Chondrocyte (in vitro differentiated cells): ENCODE data around the gene ABCA1. TPM values are rescaled to one million over a fixed set of nuclear protein-coding genes. Genes with fewer than 3 reads are reported as not detected.

Experiments used
- DNase-seq: peaks from one replicate; pipeline ENCODE4 v3.0.0; 2021; ENCODE audit warnings: mixed read lengths, low spot score
- H3K27ac Mint-ChIP-seq: one replicate; pipeline ENCODE4 v1.8.0; 2021; ENCODE audit warnings: mild to moderate bottlenecking, moderate library complexity, mixed read lengths; ENCODE audit not compliant: unreplicated experiment
- H3K27me3 Mint-ChIP-seq: 2 replicates; pipeline ENCODE4 v1.8.0; 2021; ENCODE audit warnings: low read depth, mixed read lengths
- H3K36me3 Mint-ChIP-seq: 2 replicates; pipeline ENCODE4 v1.8.0; 2021; ENCODE audit warnings: low read depth, mixed read lengths
- H3K4me1 Mint-ChIP-seq: 2 replicates; pipeline ENCODE4 v1.8.0; 2021; ENCODE audit warnings: low read depth, mild to moderate bottlenecking, mixed read lengths
- H3K4me3 Mint-ChIP-seq: one replicate; pipeline ENCODE4 v1.8.0; 2021; ENCODE audit warnings: mild to moderate bottlenecking, moderate library complexity, mixed read lengths; ENCODE audit not compliant: unreplicated experiment
- H3K9me3 Mint-ChIP-seq: 2 replicates; pipeline ENCODE4 v1.8.0; 2021; ENCODE audit warnings: low read depth, mixed read lengths
- CTCF ChIP-seq: fragments of 200-600 bp; sonication (generic); IDR thresholded peaks from 2 replicates; pipeline ENCODE4 v1.5.0; 2021; ENCODE audit warnings: antibody characterized with exemption, mild to moderate bottlenecking, moderate library complexity
- total RNA-seq: library from RNA; stranded (reverse); gene quantifications from 3 replicates; pipeline ENCODE4 v1.2.1, GENCODE V29; 2021

Gene ABCA1
- total RNA-seq, 1 donor from 2014 or later, result 22.4 TPM

GRCh38 chr9:104882566-104882965 is 45.4 kb downstream of the ABCA1 start:
- no peak for DNase-seq
- Mint-ChIP-seq H3K9me3 (no peaks in the 10 kb centered on the region), H3K4me1 (peaks cover 48% of the 10 kb centered on the region), H3K27ac (no peak overlapping the region), H3K36me3 (peaks cover 7% of the 10 kb centered on the region), H3K4me3 (no peak overlapping the region), H3K27me3 (no peaks in the 10 kb centered on the region)
- no peak for TF ChIP-seq CTCF

GRCh38 chr9:104882086-104882485 is 45.9 kb downstream of the ABCA1 start:
- H3K4me1 Mint-ChIP-seq, result peaks cover 48% of the 10 kb centered on the region
- no peak for TF ChIP-seq CTCF
- no peak for DNase-seq
- H3K36me3 Mint-ChIP-seq, result peaks cover 7% of the 10 kb centered on the region
- no peaks in the 10 kb centered on the region for H3K9me3 Mint-ChIP-seq
- no peak overlapping the region for H3K4me3 Mint-ChIP-seq
- H3K27ac Mint-ChIP-seq, result no peak overlapping the region
- no peaks in the 10 kb centered on the region for H3K27me3 Mint-ChIP-seq

- Mint-ChIP-seq H3K36me3 (peaks cover 2% of the 10 kb centered on the region), H3K9me3 (no peaks in the 10 kb centered on the region), H3K27me3 (no peaks in the 10 kb centered on the region), H3K4me3 (peak overlapping the region; percentile 20), H3K27ac (peak overlapping the region; percentile 84), H3K4me1 (peaks cover 54% of the 10 kb centered on the region)
- no peak for DNase-seq
- TF ChIP-seq CTCF, result no peak
Measured at GRCh38 chr9:104879555-104880309, 48.2 kb downstream of the ABCA1 start.

GRCh38 chr9:104876587-104876986 is 51.4 kb downstream of the ABCA1 start:
- Mint-ChIP-seq H3K9me3 (no peaks in the 10 kb centered on the region), H3K27ac (peak overlapping the region; percentile 54), H3K4me3 (no peak overlapping the region), H3K36me3 (no peaks in the 10 kb centered on the region), H3K4me1 (peaks cover 59% of the 10 kb centered on the region), H3K27me3 (no peaks in the 10 kb centered on the region)
- no peak for TF ChIP-seq CTCF
- DNase-seq, result no peak

- H3K27me3 Mint-ChIP-seq, result no peaks in the 10 kb centered on the region
- no peak for DNase-seq
- H3K4me3 Mint-ChIP-seq, result no peak overlapping the region
- H3K36me3 Mint-ChIP-seq, result no peaks in the 10 kb centered on the region
- peaks cover 62% of the 10 kb centered on the region for H3K4me1 Mint-ChIP-seq
- H3K9me3 Mint-ChIP-seq, result no peaks in the 10 kb centered on the region
- H3K27ac Mint-ChIP-seq, result no peak overlapping the region
- TF ChIP-seq CTCF, result no peak
Measured at GRCh38 chr9:104875897-104876296, 52.1 kb downstream of the ABCA1 start.
